SK-N-SH (cell line): ENCODE measurements around the gene TAOK2. TPM values are rescaled to one million over a fixed set of nuclear protein-coding genes. Genes with fewer than 3 reads are reported as not detected.

Source experiments
- CTCF ChIA-PET: fragments of 300-600, 350-600 bp; formaldehyde crosslinking; extraction: SDS; loops from one replicate; lab custom pipeline; 2021; lab: Yijun Ruan, JAX
- POLR2A ChIA-PET: fragments of 350-600 bp; sonication (Branson Sonifier 250); formaldehyde crosslinking; extraction: SDS; loops from one replicate; lab custom pipeline; 2020; ENCODE audit warnings: antibody characterized with exemption, inconsistent platforms; lab: Yijun Ruan, JAX
- DNase-seq: peaks from one replicate; pipeline ENCODE4 v3.0.0; 2012
- H2AFZ ChIP-seq: fragments of 200-600 bp; sonication (generic); 2 replicates; pipeline ENCODE4 v1.8.1; 2016; ENCODE audit warnings: antibody characterized with exemption, mild to moderate bottlenecking, low read depth
- H3F3A ChIP-seq: fragments of 200-600 bp; sonication (generic); replicated peaks from 2 replicates; pipeline ENCODE3; 2016; ENCODE audit warnings: antibody characterized with exemption, mild to moderate bottlenecking; ENCODE audit not compliant: insufficient read depth
- H3K27ac ChIP-seq, 2 experiments: fragments of 200-500 bp in 1 of 2; fragments of 200-600 bp in 1 of 2; sonication (Bioruptor generic) in 1 of 2; sonication (generic), shearing (Covaris generic) in 1 of 2; 2 replicates each; pipeline versions ENCODE4 v1.5.1 to v1.6.1; 2014 to 2016; ENCODE audit warnings: low read depth in 2 of 2, inconsistent platforms in 1 of 2, low read length in 1 of 2, mild to moderate bottlenecking in 1 of 2, mixed read lengths in 1 of 2
- H3K27me3 ChIP-seq: fragments of 200-600 bp; sonication (generic), shearing (Covaris generic); 2 replicates; pipeline ENCODE4 v1.6.1; 2016; ENCODE audit warnings: mixed run types; ENCODE audit not compliant: insufficient read depth
- H3K36me3 ChIP-seq, 2 experiments: fragments of 200-500 bp in 1 of 2; fragments of 200-600 bp in 1 of 2; sonication (Bioruptor generic) in 1 of 2; sonication (generic) in 1 of 2; replicated peaks in 1 of 2; 2 replicates each; pipeline versions ENCODE3 to v1.5.1; 2014 to 2016; ENCODE audit warnings: low read length in 1 of 2, mild to moderate bottlenecking in 1 of 2; ENCODE audit not compliant: insufficient read depth in 2 of 2, control insufficient read depth in 1 of 2
- H3K4me1 ChIP-seq, 2 experiments: fragments of 200-500 bp in 1 of 2; fragments of 200-600 bp in 1 of 2; sonication (Bioruptor generic) in 1 of 2; sonication (generic), shearing (Covaris generic) in 1 of 2; 2 replicates each; pipeline versions ENCODE4 v1.5.1 to v1.6.1; 2014 to 2016; ENCODE audit warnings: low read depth in 1 of 2, low read length in 1 of 2, mixed run types in 1 of 2; ENCODE audit not compliant: insufficient read depth in 2 of 2, control insufficient read depth in 1 of 2
- H3K4me2 ChIP-seq: fragments of 200-600 bp; sonication (generic), shearing (Covaris generic); 2 replicates; pipeline ENCODE4 v1.6.1; 2017; ENCODE audit warnings: mixed run types
- H3K4me3 ChIP-seq, 2 experiments: fragments of 200-500 bp in 1 of 2; fragments of 200-600 bp in 1 of 2; sonication (Bioruptor generic) in 1 of 2; sonication (generic), shearing (Covaris generic) in 1 of 2; 2 replicates each; pipeline versions ENCODE4 v1.5.1 to v1.8.1; 2014 to 2016; ENCODE audit warnings: low read depth in 2 of 2, inconsistent platforms in 1 of 2, low read length in 1 of 2, mild to moderate bottlenecking in 1 of 2, mixed read lengths in 1 of 2, moderate library complexity in 1 of 2
- H3K79me2 ChIP-seq: fragments of 200-600 bp; sonication (generic); 2 replicates; pipeline ENCODE4 v1.8.1; 2017; ENCODE audit warnings: mild to moderate bottlenecking; ENCODE audit not compliant: insufficient read depth
- H3K9ac ChIP-seq: fragments of 200-600 bp; sonication (generic); 2 replicates; pipeline ENCODE4 v1.6.1; 2017; ENCODE audit warnings: mixed run types
- H3K9me2 ChIP-seq: fragments of 200-600 bp; sonication (generic); 2 replicates; pipeline ENCODE4 v1.6.1; 2017; ENCODE audit warnings: mixed run types
- H3K9me3 ChIP-seq: fragments of 200-600 bp; sonication (generic); 2 replicates; pipeline ENCODE4 v1.6.1; 2017; ENCODE audit warnings: mixed run types, mild to moderate bottlenecking, moderate library complexity
- H4K20me1 ChIP-seq: fragments of 200-600 bp; sonication (generic); 2 replicates; pipeline ENCODE4 v1.6.1; 2017; ENCODE audit warnings: mild to moderate bottlenecking, mixed run types; ENCODE audit not compliant: insufficient read depth
- CHD2 ChIP-seq: fragments of 150-350 bp; IDR thresholded peaks from 2 replicates; pipeline ENCODE4 v1.6.1; 2018; ENCODE audit warnings: low read length; ENCODE audit not compliant: partially characterized antibody
- NRF1 ChIP-seq: IDR thresholded peaks from 2 replicates; pipeline ENCODE4 v1.6.1; 2012; ENCODE audit warnings: low read depth, mild to moderate bottlenecking, low read length
- RAD21 ChIP-seq: IDR thresholded peaks from 2 replicates; pipeline ENCODE4 v1.6.1; 2012; ENCODE audit warnings: mild to moderate bottlenecking, low read length
- RFX5 ChIP-seq: IDR thresholded peaks from 2 replicates; pipeline ENCODE4 v1.6.1; 2012; ENCODE audit warnings: mild to moderate bottlenecking, improper control_type of control experiment, low read length
- SIN3A ChIP-seq: IDR thresholded peaks from 2 replicates; pipeline ENCODE4 v1.6.1; 2012; ENCODE audit warnings: low read depth, mild to moderate bottlenecking, low read length, moderate library complexity, borderline replicate concordance
- SMC3 ChIP-seq: IDR thresholded peaks from 2 replicates; pipeline ENCODE4 v1.6.1; 2012; ENCODE audit warnings: low read depth, low read length, improper control_type of control experiment
- TCF12 ChIP-seq: IDR thresholded peaks from 2 replicates; pipeline ENCODE4 v1.4.0; 2012
- WGBS: methylation state at CpG from one replicate; pipeline ENCODE4 v1.1.6; 2017; ENCODE audit warnings: low lambda C conversion rate; 5-methylcytosine and 5-hydroxymethylcytosine counted together
- polyA plus RNA-seq, 3 experiments: library from polyadenylated mRNA; depleted of rRNA; stranded (reverse); fragments of >200 nt; gene quantifications; 2 replicates each; pipeline ENCODE4 v1.2.3, GENCODE V29; 2012
- TF ChIP-seq, protein P1 (sequence below): IDR thresholded peaks from 2 replicates; pipeline ENCODE4 v1.4.0; 2012; ENCODE audit warnings: low read depth, borderline replicate concordance
- TF ChIP-seq, protein P2 (sequence below): fragments of 200-600 bp; sonication (generic); IDR thresholded peaks from 2 replicates; pipeline ENCODE4 v1.6.1; 2017; ENCODE audit warnings: antibody characterized with exemption, mild to moderate bottlenecking, moderate library complexity
- TF ChIP-seq, protein P3 (sequence below): fragments of 150-350 bp; IDR thresholded peaks from 2 replicates; pipeline ENCODE4 v1.6.1; 2017; ENCODE audit warnings: antibody characterized with exemption, low read length, low read depth, borderline replicate concordance
- TF ChIP-seq, protein P4 (sequence below): IDR thresholded peaks from 2 replicates; pipeline ENCODE4 v1.4.0; 2012; ENCODE audit warnings: low read depth, borderline replicate concordance
- TF ChIP-seq, protein P5 (sequence below): IDR thresholded peaks from 2 replicates; pipeline ENCODE4 v1.4.0; 2012; ENCODE audit warnings: low read depth
- TF ChIP-seq, protein P6 (sequence below): fragments of 150-350 bp; IDR thresholded peaks from 2 replicates; pipeline ENCODE4 v1.6.1; 2016; ENCODE audit warnings: mild to moderate bottlenecking, low read depth, low read length

TAOK2 gene
- polyA plus RNA-seq, 1 of the 3 experiments (the other 2 are of a cell fraction) = 21.9 TPM

DNA sequence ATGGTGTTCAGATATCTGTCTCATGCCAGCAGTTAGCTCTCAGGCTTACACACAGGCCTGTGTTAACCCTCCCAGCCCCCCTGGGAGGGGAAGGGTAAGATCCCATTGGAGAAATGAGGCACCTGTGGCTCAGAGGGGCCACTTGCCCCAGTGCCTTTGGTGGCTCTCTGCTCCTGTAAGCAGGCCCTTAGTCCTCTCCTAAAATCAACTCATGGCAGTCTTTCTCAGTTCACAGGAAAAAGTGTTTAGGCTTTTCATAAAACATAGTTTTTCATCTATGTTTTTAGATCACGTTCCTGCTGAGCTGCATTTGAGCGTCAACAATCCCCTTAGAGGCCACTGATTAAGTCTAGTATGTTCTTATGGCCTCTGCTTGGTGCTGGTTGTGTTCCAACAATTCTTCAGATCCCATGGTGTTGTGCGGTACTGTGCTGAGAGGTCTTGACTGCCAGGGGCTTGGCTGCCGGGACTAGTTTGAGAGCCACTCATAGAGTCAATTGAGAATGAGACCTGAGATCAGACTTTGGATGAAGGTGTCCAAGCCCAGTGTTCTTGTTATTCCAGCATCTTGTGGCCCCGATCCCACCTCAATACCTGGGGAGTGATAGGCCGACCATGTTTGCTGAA is 10.6 kb downstream of the TAOK2 start:
- Histone ChIP-seq H3K4me2 (no peak overlapping the region), H3K4me1 (no peaks in the 10 kb centered on the region), H3K9me2 (no peaks in the 10 kb centered on the region), H4K20me1 (no peaks in the 10 kb centered on the region), H3K27me3 (no peaks in the 10 kb centered on the region), H3F3A (no peaks in the 10 kb centered on the region), H3K9me3 (no peaks in the 10 kb centered on the region), H3K27ac (no peak overlapping the region), H3K4me3 (no peak overlapping the region), H3K36me3 (peaks cover 40 to 97% of the 10 kb centered on the region in 2 experiments), H2AFZ (no peak overlapping the region), H3K79me2 (no peaks in the 10 kb centered on the region), H3K9ac (no peak overlapping the region)
- TF ChIP-seq NRF1 (no peak), RFX5 (no peak), SIN3A (no peak), TCF12 (no peak), RAD21 (no peak), SMC3 (no peak), CHD2 (no peak)
- TF ChIP-seq, protein P1, sequence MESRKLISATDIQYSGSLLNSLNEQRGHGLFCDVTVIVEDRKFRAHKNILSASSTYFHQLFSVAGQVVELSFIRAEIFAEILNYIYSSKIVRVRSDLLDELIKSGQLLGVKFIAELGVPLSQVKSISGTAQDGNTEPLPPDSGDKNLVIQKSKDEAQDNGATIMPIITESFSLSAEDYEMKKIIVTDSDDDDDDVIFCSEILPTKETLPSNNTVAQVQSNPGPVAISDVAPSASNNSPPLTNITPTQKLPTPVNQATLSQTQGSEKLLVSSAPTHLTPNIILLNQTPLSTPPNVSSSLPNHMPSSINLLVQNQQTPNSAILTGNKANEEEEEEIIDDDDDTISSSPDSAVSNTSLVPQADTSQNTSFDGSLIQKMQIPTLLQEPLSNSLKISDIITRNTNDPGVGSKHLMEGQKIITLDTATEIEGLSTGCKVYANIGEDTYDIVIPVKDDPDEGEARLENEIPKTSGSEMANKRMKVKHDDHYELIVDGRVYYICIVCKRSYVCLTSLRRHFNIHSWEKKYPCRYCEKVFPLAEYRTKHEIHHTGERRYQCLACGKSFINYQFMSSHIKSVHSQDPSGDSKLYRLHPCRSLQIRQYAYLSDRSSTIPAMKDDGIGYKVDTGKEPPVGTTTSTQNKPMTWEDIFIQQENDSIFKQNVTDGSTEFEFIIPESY = no peak
- TF ChIP-seq, protein P2, sequence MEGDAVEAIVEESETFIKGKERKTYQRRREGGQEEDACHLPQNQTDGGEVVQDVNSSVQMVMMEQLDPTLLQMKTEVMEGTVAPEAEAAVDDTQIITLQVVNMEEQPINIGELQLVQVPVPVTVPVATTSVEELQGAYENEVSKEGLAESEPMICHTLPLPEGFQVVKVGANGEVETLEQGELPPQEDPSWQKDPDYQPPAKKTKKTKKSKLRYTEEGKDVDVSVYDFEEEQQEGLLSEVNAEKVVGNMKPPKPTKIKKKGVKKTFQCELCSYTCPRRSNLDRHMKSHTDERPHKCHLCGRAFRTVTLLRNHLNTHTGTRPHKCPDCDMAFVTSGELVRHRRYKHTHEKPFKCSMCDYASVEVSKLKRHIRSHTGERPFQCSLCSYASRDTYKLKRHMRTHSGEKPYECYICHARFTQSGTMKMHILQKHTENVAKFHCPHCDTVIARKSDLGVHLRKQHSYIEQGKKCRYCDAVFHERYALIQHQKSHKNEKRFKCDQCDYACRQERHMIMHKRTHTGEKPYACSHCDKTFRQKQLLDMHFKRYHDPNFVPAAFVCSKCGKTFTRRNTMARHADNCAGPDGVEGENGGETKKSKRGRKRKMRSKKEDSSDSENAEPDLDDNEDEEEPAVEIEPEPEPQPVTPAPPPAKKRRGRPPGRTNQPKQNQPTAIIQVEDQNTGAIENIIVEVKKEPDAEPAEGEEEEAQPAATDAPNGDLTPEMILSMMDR = no peak
- TF ChIP-seq, protein P3, sequence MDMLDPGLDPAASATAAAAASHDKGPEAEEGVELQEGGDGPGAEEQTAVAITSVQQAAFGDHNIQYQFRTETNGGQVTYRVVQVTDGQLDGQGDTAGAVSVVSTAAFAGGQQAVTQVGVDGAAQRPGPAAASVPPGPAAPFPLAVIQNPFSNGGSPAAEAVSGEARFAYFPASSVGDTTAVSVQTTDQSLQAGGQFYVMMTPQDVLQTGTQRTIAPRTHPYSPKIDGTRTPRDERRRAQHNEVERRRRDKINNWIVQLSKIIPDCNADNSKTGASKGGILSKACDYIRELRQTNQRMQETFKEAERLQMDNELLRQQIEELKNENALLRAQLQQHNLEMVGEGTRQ = no peak
- TF ChIP-seq, protein P4, sequence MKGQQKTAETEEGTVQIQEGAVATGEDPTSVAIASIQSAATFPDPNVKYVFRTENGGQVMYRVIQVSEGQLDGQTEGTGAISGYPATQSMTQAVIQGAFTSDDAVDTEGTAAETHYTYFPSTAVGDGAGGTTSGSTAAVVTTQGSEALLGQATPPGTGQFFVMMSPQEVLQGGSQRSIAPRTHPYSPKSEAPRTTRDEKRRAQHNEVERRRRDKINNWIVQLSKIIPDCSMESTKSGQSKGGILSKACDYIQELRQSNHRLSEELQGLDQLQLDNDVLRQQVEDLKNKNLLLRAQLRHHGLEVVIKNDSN = no peak
- TF ChIP-seq, protein P5, sequence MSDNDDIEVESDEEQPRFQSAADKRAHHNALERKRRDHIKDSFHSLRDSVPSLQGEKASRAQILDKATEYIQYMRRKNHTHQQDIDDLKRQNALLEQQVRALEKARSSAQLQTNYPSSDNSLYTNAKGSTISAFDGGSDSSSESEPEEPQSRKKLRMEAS = no peak
- TF ChIP-seq, protein P6, sequence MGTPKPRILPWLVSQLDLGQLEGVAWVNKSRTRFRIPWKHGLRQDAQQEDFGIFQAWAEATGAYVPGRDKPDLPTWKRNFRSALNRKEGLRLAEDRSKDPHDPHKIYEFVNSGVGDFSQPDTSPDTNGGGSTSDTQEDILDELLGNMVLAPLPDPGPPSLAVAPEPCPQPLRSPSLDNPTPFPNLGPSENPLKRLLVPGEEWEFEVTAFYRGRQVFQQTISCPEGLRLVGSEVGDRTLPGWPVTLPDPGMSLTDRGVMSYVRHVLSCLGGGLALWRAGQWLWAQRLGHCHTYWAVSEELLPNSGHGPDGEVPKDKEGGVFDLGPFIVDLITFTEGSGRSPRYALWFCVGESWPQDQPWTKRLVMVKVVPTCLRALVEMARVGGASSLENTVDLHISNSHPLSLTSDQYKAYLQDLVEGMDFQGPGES = no peak
- CTCF ChIA-PET = no interaction called here
- POLR2A ChIA-PET = no interaction called here
- 89% methylated on average over 5 of the region's 6 CpGs for WGBS
- DNase-seq = no peak
